Stomach (tissue), 9 donors: ENCODE data around the gene NEURL3. TPM values are rescaled to one million over a fixed set of nuclear protein-coding genes. Genes with fewer than 3 reads are reported as not detected.

Experiments
- DNase-seq, 2 donors: peaks; one replicate each; pipeline versions ENCODE4 v3.0.0 to v3.0.0-alpha.2; 2013 to 2019
- H3K27ac ChIP-seq, 5 donors: fragments of 200-600 bp in 4 of 5; sonication (generic) in 4 of 5; one replicate each; pipeline ENCODE4 v1.5.1; 2013 to 2019; ENCODE audit warnings: mild to moderate bottlenecking in 1 of 5, moderate library complexity in 1 of 5
- H3K27me3 ChIP-seq, 3 donors: fragments of 200-600 bp; sonication (generic); one replicate each; pipeline ENCODE4 v1.5.1; 2017 to 2019; ENCODE audit warnings: mixed run types in 1 of 3
- H3K36me3 ChIP-seq, 4 donors: fragments of 200-600 bp; sonication (generic); 1 replicate in 3 of 4; 2 replicates in 1 of 4; pipeline ENCODE4 v1.5.1; 2016 to 2019
- H3K4me1 ChIP-seq, 4 donors: fragments of 200-600 bp; sonication (generic); one replicate each; pipeline ENCODE4 v1.5.1; 2016 to 2019
- H3K4me3 ChIP-seq, 4 donors: fragments of 200-600 bp; sonication (generic) in 3 of 4; one replicate each; pipeline ENCODE4 v1.5.1; 2016 to 2019; ENCODE audit warnings: mild to moderate bottlenecking in 1 of 4
- H3K9me3 ChIP-seq, 4 donors: fragments of 200-600 bp; sonication (generic); one replicate each; pipeline ENCODE4 v1.5.1; 2016 to 2019
- EP300 ChIP-seq: sonication (generic); formaldehyde crosslinking; IDR thresholded peaks from one replicate; pipeline ENCODE4 v1.6.1; 2017; ENCODE audit warnings: antibody characterized with exemption
- POLR2A ChIP-seq, 4 donors: fragments of 450-650 bp; IDR thresholded peaks; one replicate each; pipeline ENCODE4 v1.6.1; 2016; ENCODE audit warnings: antibody characterized with exemption in 4 of 4, control low read depth in 2 of 4, mild to moderate bottlenecking in 1 of 4, moderate library complexity in 1 of 4
- POLR2AphosphoS5 ChIP-seq, 3 donors: sonication (generic); formaldehyde crosslinking; IDR thresholded peaks; one replicate each; pipeline ENCODE4 v1.6.1; 2016; ENCODE audit warnings: antibody characterized with exemption in 3 of 3
- WGBS, 5 donors: extraction: QIAGEN DNeasy Blood & Tissue Kit in 3 of 5; methylation state at CpG; one replicate each; pipeline versions ENCODE4 v1.1.5 to v1.1.7; 2013 to 2018; 5-methylcytosine and 5-hydroxymethylcytosine counted together
- intact Hi-C: fragments of 100-400 bp; cut with DNase I; formaldehyde crosslinking; loops from one replicate; pipeline ENCODE4 v1.15.1; 2023; ENCODE audit warnings: low total_unique reads
- polyA plus RNA-seq, 3 donors: library from polyadenylated mRNA; stranded (reverse); fragments of 200-250 nt; gene quantifications; one replicate each; pipeline ENCODE4 v1.2.3, GENCODE V29; 2013
- total RNA-seq, 5 donors: library from RNA; depleted of rRNA; stranded (reverse); fragments of >200 nt; gene quantifications; one replicate each; pipeline versions ENCODE4 v1.1.0 to v1.2.3, GENCODE V29; 2014 to 2016
- TF ChIP-seq, protein P1 (sequence below), 7 experiments: fragments of 450-650 bp in 4 of 7; fragments of 200-600 bp in 3 of 7; sonication (generic) in 3 of 7; IDR thresholded peaks; one replicate each; pipeline ENCODE4 v1.5.1; 2016 to 2019; ENCODE audit warnings: antibody characterized with exemption in 7 of 7, control low read depth in 2 of 7, mild to moderate bottlenecking in 1 of 7
- donor health status: healthy with polysubstance abuse.
- donor health status: Bipolar disorder and iron deficiency.
- donor health status: healthy.

The NEURL3 gene
- total and polyA plus RNA-seq, 8 donors: 0.50 to 12.7 (median 1.6) TPM; not detected in 4

DNA sequence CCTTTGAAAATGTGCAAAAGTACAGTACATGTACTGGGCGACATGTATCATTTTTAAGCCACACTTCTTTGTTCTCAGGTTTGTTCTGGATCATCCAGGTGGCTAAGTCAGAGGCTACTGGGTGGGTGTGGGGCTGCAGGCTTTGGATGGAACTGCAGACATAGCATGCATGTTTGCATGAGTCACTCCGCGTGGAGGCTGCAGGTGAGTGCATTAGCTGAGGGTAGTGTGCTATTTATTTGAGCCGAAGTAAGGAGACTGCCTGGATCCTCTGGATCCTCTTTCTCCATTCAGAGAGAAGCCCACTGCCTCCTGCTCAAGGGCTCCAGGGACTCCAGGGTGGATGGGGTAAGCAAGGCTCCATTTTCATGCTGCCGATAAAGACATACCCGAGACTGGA, 9.4 kb upstream of the NEURL3 start:
- H3K9me3 ChIP-seq: peaks cover 0 to 7% (median 2%) of the 10 kb centered on the region in 4 donors
- H3K4me1 ChIP-seq: peaks cover 0 to 5% (median 2%) of the 10 kb centered on the region in 4 donors
- 77 to 87% (median 81%) methylated on average over 6 of the region's 6 CpGs for WGBS, 5 donors
- intact Hi-C loops: no loop called here
- no peaks in the 10 kb centered on the region for H3K36me3 ChIP-seq
- TF ChIP-seq POLR2AphosphoS5 (IDR thresholded peaks at IDR 0.05) (no peak), EP300 (no peak), POLR2A (IDR thresholded peaks at IDR 0.05) (no peak)
- TF ChIP-seq, protein P1, sequence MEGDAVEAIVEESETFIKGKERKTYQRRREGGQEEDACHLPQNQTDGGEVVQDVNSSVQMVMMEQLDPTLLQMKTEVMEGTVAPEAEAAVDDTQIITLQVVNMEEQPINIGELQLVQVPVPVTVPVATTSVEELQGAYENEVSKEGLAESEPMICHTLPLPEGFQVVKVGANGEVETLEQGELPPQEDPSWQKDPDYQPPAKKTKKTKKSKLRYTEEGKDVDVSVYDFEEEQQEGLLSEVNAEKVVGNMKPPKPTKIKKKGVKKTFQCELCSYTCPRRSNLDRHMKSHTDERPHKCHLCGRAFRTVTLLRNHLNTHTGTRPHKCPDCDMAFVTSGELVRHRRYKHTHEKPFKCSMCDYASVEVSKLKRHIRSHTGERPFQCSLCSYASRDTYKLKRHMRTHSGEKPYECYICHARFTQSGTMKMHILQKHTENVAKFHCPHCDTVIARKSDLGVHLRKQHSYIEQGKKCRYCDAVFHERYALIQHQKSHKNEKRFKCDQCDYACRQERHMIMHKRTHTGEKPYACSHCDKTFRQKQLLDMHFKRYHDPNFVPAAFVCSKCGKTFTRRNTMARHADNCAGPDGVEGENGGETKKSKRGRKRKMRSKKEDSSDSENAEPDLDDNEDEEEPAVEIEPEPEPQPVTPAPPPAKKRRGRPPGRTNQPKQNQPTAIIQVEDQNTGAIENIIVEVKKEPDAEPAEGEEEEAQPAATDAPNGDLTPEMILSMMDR (IDR thresholded peaks at IDR 0.05): no peak
- no peak overlapping the region for H3K4me3 ChIP-seq
- peak in 1 of 2 donors; percentile 23 for DNase-seq
- H3K27ac ChIP-seq: no peak overlapping the region
- peaks cover 0 to 3% (median 0%) of the 10 kb centered on the region in 3 donors for H3K27me3 ChIP-seq

- no peak overlapping the region for H3K27ac ChIP-seq
- no peak for TF ChIP-seq POLR2A (IDR thresholded peaks at IDR 0.05)
- TF ChIP-seq POLR2AphosphoS5 (IDR thresholded peaks at IDR 0.05): no peak
- TF ChIP-seq, protein P1 (IDR thresholded peaks at IDR 0.05): no peak
- TF ChIP-seq EP300: no peak
- WGBS, 5 donors: 87 to 96% (median 93%) methylated on average over 4 of the region's 4 CpGs
- H3K36me3 ChIP-seq: no peaks in the 10 kb centered on the region
- peak in 1 of 2 donors; percentile 9 for DNase-seq
- H3K4me3 ChIP-seq: no peak overlapping the region
- peaks cover 0 to 7% (median 2%) of the 10 kb centered on the region in 4 donors for H3K9me3 ChIP-seq
- H3K4me1 ChIP-seq: peaks cover 10 to 24% (median 24%) of the 10 kb centered on the region in 4 donors
- intact Hi-C loops: no loop called here
- H3K27me3 ChIP-seq: peaks cover 0 to 3% (median 0%) of the 10 kb centered on the region in 3 donors
Measured at GRCh38 chr2:96512341-96512740, 7.2 kb upstream of the NEURL3 start.

- Histone ChIP-seq H3K27ac (no peak overlapping the region), H3K9me3 (peaks cover 0 to 2% (median under 1%) of the 10 kb centered on the region in 4 donors), H3K36me3 (no peaks in the 10 kb centered on the region), H3K27me3 (peaks cover 0 to 3% (median 0%) of the 10 kb centered on the region in 3 donors), H3K4me1 (peaks cover 10 to 25% (median 24%) of the 10 kb centered on the region in 4 donors), H3K4me3 (no peak overlapping the region)
- no peak for DNase-seq
- WGBS, 5 donors: 56 to 83% (median 81%) methylated on average over 1 to 4 of the region's 4 CpGs
- TF ChIP-seq, protein P1 (IDR thresholded peaks at IDR 0.05): no peak
- TF ChIP-seq POLR2AphosphoS5 (IDR thresholded peaks at IDR 0.05) (no peak), POLR2A (IDR thresholded peaks at IDR 0.05) (no peak), EP300 (no peak)
- intact Hi-C loops: no loop called here
Measured at GRCh38 chr2:96511851-96512250, 6.7 kb upstream of the NEURL3 start.

- TF ChIP-seq EP300 (no peak), POLR2A (IDR thresholded peaks at IDR 0.05) (no peak), POLR2AphosphoS5 (IDR thresholded peaks at IDR 0.05) (no peak)
- H3K27me3 ChIP-seq: peaks cover 0 to 3% (median 0%) of the 10 kb centered on the region in 3 donors
- H3K4me3 ChIP-seq: no peak overlapping the region
- intact Hi-C loops: no loop called here
- no peak for DNase-seq
- no peaks in the 10 kb centered on the region for H3K9me3 ChIP-seq
- H3K4me1 ChIP-seq: peaks cover 10 to 25% (median 24%) of the 10 kb centered on the region in 4 donors
- WGBS, 5 donors: 77 to 83% (median 80%) methylated on average over 6 of the region's 6 CpGs
- no peaks in the 10 kb centered on the region for H3K36me3 ChIP-seq
- H3K27ac ChIP-seq: no peak overlapping the region
Measured at GRCh38 chr2:96510931-96511595, 5.9 kb upstream of the NEURL3 start.

DNA sequence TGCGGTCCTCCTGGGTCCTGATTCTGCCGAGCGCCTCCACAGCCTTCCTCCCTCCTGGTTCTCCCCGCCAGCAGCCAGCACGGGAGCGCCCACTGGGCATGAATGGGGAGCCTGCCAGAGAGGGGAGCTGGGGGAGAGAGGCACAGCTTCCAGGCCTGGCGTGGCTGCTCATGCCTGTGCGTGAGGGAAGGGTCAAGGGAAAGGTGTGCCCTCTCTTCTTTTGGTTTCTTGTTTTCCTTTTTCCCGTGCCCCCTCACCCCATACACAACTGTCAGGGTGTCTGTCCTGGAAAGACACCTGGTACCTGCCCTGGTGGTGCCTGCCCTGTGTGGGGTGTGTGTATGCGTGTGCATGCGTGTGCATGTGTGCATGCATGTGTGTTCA, 4.7 kb upstream of the NEURL3 start:
- no peak for DNase-seq
- Histone ChIP-seq H3K36me3 (no peaks in the 10 kb centered on the region), H3K27me3 (peaks cover 0 to 3% (median 0%) of the 10 kb centered on the region in 3 donors), H3K27ac (no peak overlapping the region), H3K4me3 (no peak overlapping the region), H3K9me3 (no peaks in the 10 kb centered on the region), H3K4me1 (peaks cover 10 to 34% (median 28%) of the 10 kb centered on the region in 4 donors)
- TF ChIP-seq EP300: no peak
- TF ChIP-seq, protein P1 (IDR thresholded peaks at IDR 0.05): no peak
- no peak for TF ChIP-seq POLR2AphosphoS5 (IDR thresholded peaks at IDR 0.05)
- no peak for TF ChIP-seq POLR2A (IDR thresholded peaks at IDR 0.05)
- intact Hi-C loops: loop anchor here (5.0 kb wide), 1 partner anchor 103 kb away; no protein-coding TSS in a partner anchor
- 46 to 67% (median 53%) methylated on average over 9 to 11 of the region's 11 CpGs for WGBS, 5 donors
